ENCODE results near the gene KAZN.

Gene KAZN

DNA sequence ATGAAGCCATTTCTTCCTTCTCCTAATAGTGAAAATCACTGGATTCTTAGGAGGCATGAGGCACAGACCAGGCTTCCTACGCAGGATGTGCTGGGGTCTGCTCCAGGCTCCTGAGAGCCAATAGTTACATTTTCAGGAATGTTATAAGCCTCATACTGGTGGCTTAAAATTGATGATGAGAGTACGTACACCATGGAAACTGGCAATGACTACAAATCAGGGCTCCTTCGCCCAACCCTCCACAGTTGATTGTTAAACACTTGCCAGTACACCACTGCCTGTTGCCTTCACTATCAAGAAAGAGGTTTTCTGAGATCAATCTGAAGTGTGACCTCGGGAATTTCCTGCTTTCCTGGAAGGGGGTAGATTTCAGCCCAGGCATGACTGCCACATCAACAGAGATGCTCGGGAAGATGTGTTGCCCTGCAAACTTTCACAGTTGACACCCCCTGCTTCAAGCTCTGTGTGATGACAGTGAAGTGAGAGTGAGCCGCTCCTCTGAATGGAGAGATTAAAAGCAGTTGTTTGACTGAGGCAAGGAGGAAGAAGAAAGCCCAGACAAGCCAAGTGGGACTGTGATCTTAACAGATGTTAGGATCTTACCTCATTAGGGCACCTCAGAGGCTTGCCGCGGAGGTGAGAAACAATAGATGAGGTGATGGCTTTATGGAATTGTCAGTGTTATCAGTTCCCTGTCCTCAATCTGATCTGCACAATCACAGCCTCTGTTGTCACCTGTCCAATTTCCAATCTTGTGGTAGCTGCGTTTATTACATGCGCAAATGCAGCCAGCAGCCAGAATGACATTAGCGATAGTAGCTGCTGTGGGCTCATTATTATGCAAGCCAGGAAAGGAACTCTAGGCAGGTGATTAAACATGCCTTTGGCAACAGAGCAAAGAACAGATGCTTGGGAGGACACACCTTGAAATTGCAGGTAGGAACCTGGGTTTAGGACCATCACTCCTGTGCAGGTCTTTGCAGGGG is 277.3 kb downstream of the KAZN start:
- in situ Hi-C loops (cut with MboI; ENCODE audit: low sequenced_read_pairs): no loop called here

DNA sequence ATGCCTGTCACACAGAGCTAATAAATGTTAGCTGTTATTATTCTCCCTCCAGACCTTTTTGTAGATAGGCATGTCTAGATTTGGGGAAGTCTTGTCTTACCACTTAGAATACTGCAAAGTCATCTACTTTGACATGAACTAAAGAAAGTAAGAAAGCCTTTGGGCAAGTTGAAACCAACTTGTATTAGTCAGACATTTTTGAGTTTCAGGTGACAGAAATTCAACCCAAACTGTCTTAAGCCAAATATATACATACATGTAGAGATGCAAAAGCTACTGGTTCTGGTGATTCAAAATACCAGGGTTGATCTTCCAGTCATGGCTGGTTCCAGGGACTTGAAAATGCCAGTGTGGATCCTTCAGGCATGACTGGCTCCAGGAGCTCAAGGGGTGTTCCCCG is 278.3 kb downstream of the KAZN start:
- in situ Hi-C loops (cut with MboI; ENCODE audit: low sequenced_read_pairs): no loop called here

DNA sequence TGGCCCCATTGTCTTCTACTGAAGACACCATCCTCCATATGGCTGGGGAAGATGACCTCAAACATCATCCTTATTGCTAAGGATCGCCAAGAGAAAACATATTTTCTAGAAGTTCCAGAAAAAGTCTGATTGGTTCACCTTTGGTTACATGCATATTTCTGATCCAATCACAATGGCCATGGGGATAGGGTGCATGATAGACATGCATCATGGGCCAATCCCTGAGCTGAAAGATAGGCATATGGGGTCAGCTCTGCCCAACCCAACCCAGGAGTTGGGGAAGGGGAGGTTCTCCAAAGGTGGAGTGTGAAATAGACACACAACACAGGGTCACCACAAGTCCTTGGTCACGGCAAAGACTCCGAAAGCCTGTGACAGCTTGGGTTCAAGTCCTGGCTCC is 278.7 kb downstream of the KAZN start:
- in situ Hi-C loops (cut with MboI; ENCODE audit: low sequenced_read_pairs): no loop called here

DNA sequence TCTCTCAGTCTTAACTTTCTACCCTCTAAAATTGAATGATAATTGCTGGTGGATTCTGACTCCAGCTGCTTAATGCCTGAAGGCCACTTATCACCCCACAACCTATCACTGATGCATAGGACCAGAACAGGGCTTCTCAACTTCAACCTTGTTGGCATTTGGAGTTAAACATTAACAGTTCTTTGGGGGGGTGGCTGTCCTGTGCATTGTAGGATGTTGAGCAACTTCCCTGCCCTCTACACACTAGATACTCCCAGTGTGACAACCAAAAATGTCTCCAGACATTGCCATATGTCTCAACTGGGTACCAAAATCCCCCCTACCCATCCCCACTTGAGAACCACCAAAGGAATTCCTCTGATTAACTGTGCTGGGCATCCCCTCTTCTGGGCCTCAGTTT is 279.6 kb downstream of the KAZN start:
- in situ Hi-C loops (cut with MboI; ENCODE audit: low sequenced_read_pairs): no loop called here

DNA sequence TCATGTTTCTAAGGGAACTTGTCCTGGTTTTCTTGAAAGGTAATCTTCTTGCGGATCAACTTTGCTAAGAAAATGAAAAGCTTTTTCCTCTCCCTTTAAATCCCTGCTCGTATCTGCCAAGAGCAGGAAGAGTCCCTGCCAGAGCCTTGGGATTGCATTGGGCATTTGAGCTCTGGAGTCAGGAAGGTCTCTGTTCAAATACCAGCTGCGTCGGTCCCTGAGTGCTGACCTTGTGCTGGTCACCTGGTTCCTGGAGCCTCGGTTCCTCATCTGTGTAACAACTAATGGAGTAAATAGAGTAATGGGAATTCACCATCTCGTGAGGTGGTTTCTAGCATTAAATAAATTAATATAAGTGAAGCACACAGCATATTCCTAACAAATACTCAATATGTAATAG is 280.5 kb downstream of the KAZN start:
- in situ Hi-C loops (cut with MboI; ENCODE audit: low sequenced_read_pairs): no loop called here

DNA sequence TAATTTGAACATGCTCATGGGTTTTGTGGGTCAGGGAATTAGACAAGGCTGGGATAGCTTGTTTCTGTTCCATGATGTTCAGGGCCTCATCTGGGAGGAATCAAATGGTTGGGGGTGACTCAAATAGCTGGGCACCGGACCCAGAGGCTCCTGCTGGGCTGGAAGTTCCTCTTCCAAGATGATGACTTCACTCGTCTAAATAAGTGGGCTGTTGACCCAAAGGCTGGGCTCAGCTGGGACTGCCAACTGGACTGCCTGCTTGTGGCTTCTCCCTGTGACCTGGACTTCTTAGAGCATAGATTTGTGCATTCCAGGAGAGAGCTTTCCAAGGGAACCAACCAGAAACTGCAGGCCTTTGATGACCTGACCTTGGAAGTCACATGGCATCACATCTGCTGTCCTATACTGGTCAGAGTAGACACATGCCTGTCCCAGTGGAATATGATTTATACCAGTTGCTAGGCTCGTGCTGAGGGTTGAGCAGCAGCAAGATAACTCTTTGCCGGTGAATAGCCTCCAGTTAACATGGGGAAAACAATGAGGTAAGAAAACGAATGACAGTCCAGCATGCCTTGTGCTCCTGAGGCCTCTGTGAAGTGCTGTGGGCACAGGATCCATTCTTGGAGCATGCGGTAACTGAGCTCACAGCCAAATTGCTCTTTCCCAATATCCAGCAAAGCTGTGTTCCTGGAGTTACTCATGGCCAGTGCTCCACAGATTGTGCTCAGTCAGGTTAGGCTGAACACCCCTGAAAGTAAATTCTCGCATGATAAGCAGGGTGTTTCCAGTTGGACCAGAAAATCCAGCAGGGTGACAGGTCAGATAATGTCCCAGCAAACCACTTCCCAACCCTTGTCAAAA is 282.2 kb downstream of the KAZN start:
- in situ Hi-C loops (cut with MboI; ENCODE audit: low sequenced_read_pairs): no loop called here

DNA sequence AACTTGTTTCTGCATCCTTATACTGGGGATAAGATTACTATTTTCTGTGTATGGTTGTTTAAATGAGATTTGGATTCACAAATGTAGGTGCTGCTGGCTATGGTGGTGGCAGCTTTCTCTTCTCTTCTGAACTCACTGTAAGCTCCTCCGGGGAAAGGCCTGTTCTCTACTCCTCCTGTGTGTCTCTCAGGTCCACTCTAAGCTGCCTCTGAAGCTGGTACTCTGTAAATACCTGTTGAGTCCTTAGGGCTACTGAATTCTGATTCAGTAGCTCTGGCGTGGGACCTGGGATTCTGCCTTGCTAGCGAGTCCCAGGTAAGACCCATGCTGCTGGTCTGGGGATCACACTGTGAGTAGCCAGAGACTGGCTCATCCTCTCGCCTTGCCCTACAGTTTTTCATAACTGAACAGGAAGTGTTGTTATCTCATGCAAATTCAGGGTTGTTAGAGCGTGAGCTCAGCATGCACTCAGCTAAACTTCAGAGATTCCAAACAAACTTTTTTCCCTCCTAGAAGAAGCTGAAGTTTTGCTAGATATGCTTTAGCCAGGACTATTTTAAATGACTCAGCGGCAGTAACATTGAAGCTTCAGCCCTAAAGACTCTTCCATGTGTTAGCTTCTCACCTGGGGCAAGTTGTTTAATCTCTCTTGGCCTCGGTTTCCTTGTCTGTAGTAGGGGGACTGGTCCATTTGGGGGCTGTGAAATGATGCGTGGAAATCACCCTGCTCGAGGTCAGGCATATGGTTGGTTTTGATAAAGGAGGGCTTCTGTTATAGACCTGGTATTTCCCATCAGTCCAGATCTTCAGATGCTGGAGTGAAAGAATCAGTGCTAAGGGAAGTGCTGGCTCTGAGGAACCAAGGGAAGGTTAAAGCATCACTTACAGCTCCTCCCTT is 283.5 kb downstream of the KAZN start:
- in situ Hi-C loops (cut with MboI; ENCODE audit: low sequenced_read_pairs): no loop called here

DNA sequence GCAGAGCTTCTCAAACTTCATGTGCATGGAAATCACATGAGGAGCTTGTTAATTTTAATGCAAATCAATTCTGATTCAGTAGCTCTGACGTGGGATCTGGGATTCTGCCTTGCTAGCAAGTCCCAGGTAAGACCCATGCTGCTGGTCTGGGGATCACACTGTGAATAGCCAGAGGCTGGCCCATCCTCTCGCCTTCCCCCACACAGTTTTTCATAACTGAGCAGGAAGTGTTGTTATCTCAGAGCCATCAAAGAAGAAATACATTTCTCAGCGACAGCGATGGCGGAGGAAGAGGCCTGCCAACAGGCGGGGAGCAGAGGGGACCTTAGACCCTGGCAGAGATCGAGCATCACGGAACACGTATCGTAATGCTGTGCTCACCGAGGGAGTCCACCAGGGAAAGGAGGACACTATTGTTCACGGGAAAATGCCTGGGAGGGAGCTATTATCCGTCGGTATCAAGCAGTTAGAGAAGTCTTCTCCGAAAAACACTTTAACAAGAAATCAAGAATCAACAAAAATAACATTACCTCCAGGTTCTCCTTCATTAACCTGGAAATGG is 286.2 kb downstream of the KAZN start:
- in situ Hi-C loops (cut with MboI; ENCODE audit: low sequenced_read_pairs): no loop called here

DNA sequence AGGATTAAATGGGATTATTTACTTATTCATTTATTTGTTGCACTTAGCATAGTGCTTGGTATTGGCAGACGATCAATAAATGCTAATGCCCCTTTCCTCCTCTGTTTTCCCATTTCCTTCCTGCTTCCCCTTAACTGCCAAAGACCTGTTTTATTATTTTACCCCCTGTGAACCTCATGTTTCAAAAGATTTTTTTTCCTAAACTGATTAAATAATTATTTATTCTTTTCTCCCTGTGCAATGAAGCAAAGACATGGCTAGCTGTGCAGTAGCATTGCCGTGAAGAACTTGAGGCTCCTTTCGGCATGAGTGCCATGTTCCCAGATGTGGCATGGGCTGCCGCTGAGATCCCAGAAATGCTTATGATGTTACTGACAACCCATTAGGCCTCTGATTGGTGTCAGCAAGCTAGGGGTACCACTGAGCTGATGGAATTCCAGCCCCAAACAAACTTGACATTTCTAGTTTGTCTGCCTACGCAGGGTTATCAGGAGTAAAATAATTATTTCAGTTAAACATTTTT is 288.6 kb downstream of the KAZN start:
- in situ Hi-C loops (cut with MboI; ENCODE audit: low sequenced_read_pairs): no loop called here

DNA sequence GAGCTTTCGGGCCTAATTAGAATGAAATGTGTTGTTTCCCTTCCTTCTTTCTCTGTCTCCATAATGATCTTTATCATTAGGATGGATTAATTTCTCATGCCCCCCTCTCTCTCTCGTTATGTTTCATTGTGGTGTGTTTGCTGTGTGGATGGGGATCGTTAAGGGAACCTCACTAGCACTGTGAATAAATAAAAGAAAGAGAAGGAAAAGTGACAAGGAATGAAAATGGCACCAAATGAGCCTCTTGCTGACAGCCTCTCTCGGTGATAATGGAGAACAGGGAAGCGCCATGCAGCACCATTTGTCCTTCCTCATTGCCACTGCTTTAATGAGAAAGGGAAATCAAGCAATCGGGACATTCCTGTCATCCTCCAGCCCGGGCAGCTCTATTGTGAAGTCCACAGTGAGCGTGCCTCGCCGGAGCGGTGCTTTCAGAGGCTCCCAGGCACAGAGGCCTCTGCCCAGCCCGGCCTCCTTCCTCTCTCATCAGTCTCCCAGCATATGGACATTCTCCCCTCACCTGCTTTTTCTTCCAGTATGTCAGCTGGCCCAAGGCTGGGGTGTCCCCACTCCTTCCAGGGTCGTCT is 289.4 kb downstream of the KAZN start:
- in situ Hi-C loops (cut with MboI; ENCODE audit: low sequenced_read_pairs): no loop called here

DNA sequence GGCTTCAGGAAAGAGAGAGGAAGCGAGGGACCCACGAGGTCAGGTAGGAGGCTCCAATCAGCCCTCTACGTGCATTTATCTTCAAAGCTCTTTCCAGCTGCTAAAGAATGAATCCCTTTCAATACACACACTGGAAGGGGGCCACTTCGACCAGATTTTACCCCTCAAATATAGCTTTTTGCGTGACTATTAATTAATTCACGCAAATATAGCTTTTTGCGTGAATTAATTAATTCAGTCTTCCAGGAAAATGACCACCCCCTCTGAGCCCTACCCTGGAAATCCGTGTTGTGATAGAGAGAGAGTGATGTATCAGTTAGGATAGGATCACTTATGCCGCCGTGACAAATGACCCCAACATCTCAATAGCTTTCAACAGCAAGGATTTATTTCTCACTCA is 289.9 kb downstream of the KAZN start:
- in situ Hi-C loops (cut with MboI; ENCODE audit: low sequenced_read_pairs): no loop called here

DNA sequence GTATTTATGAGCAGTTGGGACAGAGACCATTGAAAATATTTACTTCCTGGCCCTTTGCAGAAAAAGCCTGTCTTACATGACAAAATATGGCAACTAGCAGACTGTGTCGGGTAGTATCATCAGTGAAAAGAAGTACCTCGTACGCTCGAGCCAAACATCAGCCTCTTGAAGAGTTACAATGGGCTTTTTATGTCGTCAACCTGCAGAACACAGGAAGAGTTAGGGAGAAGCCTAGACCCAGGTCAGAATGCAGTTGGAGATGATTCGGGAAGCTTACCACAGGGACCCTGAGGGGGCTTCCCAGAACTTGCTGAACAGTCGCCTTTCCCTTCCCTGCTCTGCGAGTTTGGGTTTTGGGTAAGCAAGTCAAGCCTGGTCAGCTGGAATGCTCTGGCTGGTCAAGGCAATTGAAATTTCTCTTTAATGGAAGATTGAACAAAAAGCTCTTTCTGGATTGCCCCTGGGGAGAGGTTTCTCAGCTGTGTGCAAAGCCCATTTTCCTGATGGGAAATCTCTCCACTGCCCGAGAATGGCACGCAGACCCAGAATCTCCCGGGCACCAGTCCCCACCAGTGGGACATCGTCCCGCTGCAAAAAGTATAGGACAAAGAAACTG is 291.4 kb downstream of the KAZN start:
- in situ Hi-C loops (cut with MboI; ENCODE audit: low sequenced_read_pairs): no loop called here

DNA sequence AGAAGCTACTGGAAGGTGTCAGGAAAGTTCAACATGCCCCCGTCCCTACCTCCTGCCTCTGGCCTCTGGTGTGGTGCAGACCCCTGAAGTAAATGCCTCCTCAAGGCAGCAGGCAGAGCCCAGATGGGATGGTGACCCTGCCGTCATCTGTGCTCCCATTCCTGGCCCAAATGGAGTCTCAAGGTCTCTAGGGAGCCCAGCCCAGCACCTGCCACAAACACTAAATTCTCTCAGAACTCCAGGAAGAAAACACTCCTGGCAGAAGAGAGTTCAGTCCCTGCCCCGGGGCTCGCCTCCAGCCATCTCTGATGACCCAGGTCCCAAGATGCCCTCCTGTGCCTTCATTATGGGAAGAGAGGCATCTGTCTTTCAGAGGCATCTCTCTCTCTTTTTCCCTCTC is 293.5 kb downstream of the KAZN start:
- in situ Hi-C loops (cut with MboI; ENCODE audit: low sequenced_read_pairs): no loop called here

DNA sequence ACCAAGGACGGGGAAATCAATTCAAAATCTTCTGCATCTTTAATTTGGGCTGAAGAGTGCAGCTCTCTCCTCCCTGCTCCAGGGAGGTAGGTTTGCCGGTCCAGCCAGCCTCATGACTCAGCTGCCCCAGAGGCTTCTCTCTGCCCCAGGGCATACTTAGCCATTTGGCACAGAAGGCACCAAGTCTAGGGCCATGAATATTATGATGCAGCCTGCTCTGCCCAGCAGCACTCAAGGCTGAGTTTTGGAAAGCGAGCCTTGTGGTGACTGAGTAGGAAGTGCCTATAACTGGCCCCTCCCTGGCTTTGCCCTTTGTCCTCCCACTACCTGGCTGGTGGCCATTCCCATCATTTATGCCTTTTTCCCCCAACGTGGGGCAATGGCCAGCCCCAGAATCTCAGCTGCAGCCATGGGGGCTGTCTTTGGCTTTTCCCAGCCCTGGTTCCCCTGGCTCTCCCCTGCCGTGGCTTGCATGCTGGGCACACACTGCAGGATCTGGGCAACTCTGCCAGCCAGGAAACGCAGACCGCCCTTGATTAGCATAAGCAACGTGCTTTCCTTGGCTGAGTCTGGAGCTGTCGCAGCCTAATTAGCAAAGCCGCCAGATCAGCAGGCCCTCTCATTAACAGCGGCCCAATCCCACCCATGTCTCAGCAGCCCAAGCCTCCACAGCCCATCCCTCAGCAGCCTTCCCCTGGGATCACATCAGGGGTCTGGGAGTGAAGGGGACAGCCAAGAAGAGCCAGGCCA is 296.5 kb downstream of the KAZN start:
- in situ Hi-C loops (cut with MboI; ENCODE audit: low sequenced_read_pairs): no loop called here

DNA sequence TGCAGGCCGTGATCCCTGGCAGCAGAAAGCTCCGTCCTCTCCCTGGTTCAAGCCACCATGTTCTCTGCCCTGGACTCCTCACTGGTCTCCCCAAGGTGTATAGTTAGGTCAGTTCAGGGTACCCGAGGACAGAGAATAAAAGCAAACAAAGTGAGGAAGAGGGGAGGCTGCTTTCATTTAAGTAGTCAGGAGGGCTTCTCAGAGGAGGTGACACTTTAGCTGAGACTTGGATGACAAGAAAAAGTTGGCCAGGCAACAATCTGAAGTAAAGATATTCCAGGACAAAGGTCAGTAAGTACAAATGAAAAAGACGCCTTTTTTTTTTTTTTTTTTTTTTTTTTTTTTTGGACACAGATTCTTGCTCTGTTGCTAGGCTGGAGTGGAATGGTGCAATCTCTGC is 297.2 kb downstream of the KAZN start:
- in situ Hi-C loops (cut with MboI; ENCODE audit: low sequenced_read_pairs): no loop called here

DNA sequence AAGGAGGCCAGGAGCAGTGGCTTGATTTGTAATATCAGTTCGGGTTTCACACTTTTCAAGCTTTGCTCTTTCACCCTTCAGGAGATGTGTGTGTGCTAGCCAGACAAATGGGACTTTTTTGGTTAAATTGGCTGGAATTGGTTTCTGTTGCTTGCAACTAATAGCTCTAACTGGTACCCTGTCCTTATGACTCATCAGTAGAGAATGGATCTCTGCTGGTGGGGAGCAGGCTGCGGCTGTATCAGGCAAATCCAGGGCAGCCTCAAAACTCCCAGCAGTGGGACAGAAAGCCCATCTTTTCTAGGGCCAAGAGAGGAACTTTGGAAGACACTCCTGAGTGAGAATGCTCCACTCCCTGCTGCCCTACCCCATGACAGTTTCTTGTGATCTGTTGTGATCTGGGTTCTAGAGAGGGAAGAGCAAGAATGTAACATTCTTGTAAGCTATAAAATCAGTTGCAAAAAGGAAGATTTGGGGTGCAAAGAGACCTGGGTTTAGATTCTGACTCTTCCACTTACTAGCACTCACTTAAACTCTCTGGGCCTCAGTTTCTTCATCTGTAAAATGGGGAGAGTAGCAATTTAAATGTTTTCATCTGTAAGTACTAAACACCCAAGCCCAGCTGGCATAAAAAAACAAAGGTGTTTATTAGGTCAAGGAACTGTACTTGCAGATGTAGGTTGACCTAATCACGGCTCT is 298.0 kb downstream of the KAZN start:
- in situ Hi-C loops (cut with MboI; ENCODE audit: low sequenced_read_pairs): no loop called here

DNA sequence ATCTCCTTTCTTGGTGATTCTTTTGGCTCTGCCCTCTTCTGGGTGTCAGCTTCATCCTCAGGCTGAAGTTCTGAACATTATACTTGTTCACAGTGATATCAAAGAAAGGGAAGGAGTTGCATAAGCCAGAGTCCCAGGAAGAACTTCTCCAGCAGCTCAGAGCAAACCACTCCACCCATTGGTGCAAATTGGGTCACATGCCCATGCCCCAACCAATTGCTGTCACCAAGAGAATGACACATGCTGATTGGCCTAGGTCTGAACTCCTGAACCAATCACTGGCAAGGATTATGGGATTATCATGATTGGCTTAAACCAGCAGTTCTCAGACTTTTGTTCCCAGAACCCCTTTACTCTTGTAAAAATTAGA is 298.6 kb downstream of the KAZN start:
- in situ Hi-C loops (cut with MboI; ENCODE audit: low sequenced_read_pairs): no loop called here

DNA sequence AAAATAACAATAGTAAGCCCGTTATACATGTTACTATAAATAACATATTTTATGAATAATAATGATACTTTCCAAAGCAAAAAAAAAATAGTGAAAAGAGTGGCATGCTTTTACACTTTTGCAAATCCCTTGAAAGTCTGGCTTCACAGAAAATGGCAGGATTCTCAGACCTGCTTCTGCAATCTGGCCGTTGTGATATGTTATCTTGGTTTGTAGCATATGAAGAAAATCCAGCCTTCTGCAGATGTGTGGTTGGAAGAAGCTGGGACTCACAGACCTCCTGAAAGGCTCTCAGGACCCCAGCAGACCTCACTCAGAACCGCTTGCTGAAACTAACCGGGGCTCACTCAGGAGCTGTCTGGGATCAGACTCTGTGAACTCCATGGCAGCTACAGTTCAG is 299.1 kb downstream of the KAZN start:
- in situ Hi-C loops (cut with MboI; ENCODE audit: low sequenced_read_pairs): no loop called here
